Measurements from ENCODE around the gene MAML2. TPM values are rescaled to one million over a fixed set of nuclear protein-coding genes. Genes with fewer than 3 reads are reported as not detected.

Gene MAML2
- total and polyA plus RNA-seq, 2 experiments from 2014 or later, result 1.1 to 8.2 TPM

GRCh38 chr11:96123301-96123700 is 219.7 kb downstream of the MAML2 start:
- no peak for TF ChIP-seq CTCF (IDR thresholded peaks at IDR 0.05; ENCODE audit: low read depth, low read length)
- DNase-seq (ENCODE audit: low read depth in 1 of 2, low spot score in 1 of 2), result no peak
- Histone ChIP-seq H3K27me3 (no peaks in the 10 kb centered on the region), H3K36me3 (no peaks in the 10 kb centered on the region), H3K4me3 (no peak overlapping the region), H3K27ac (no peak overlapping the region), H3K4me1 (ENCODE audit: low read depth) (no peaks in the 10 kb centered on the region), H3K9me3 (ENCODE audit: low read depth) (no peaks in the 10 kb centered on the region)

GRCh38 chr11:96122601-96123074 is 220.4 kb downstream of the MAML2 start:
- no peak for TF ChIP-seq CTCF (IDR thresholded peaks at IDR 0.05; ENCODE audit: low read depth, low read length)
- DNase-seq (ENCODE audit: low read depth in 1 of 2, low spot score in 1 of 2), result no peak
- no peak overlapping the region for H3K4me3 ChIP-seq
- H3K9me3 ChIP-seq (ENCODE audit: low read depth), result no peaks in the 10 kb centered on the region
- no peak overlapping the region for H3K27ac ChIP-seq
- H3K27me3 ChIP-seq, result no peaks in the 10 kb centered on the region
- H3K36me3 ChIP-seq, result no peaks in the 10 kb centered on the region
- no peaks in the 10 kb centered on the region for H3K4me1 ChIP-seq (ENCODE audit: low read depth)

- Histone ChIP-seq H3K27ac (no peak overlapping the region), H3K9me3 (ENCODE audit: low read depth) (no peaks in the 10 kb centered on the region), H3K4me3 (no peak overlapping the region), H3K36me3 (no peaks in the 10 kb centered on the region), H3K4me1 (ENCODE audit: low read depth) (no peaks in the 10 kb centered on the region), H3K27me3 (no peaks in the 10 kb centered on the region)
- TF ChIP-seq CTCF (IDR thresholded peaks at IDR 0.05; ENCODE audit: low read depth, low read length), result no peak
- no peak for DNase-seq (ENCODE audit: low read depth in 1 of 2, low spot score in 1 of 2)
Measured at GRCh38 chr11:96119211-96119610, 223.8 kb downstream of the MAML2 start.

GRCh38 chr11:96116376-96116775 is 226.6 kb downstream of the MAML2 start:
- no peak for DNase-seq (ENCODE audit: low read depth in 1 of 2, low spot score in 1 of 2)
- H3K27ac ChIP-seq, result no peak overlapping the region
- TF ChIP-seq CTCF (IDR thresholded peaks at IDR 0.05; ENCODE audit: low read depth, low read length), result no peak
- H3K4me1 ChIP-seq (ENCODE audit: low read depth), result no peaks in the 10 kb centered on the region
- H3K27me3 ChIP-seq, result no peaks in the 10 kb centered on the region
- no peak overlapping the region for H3K4me3 ChIP-seq
- no peaks in the 10 kb centered on the region for H3K36me3 ChIP-seq
- no peaks in the 10 kb centered on the region for H3K9me3 ChIP-seq (ENCODE audit: low read depth)

GRCh38 chr11:96114178-96115064 is 228.6 kb downstream of the MAML2 start:
- Histone ChIP-seq H3K4me1 (ENCODE audit: low read depth) (no peaks in the 10 kb centered on the region), H3K4me3 (no peak overlapping the region), H3K27me3 (no peaks in the 10 kb centered on the region), H3K27ac (no peak overlapping the region), H3K9me3 (ENCODE audit: low read depth) (no peaks in the 10 kb centered on the region), H3K36me3 (no peaks in the 10 kb centered on the region)
- TF ChIP-seq CTCF (IDR thresholded peaks at IDR 0.05; ENCODE audit: low read depth, low read length), result no peak
- no peak for DNase-seq (ENCODE audit: low read depth in 1 of 2, low spot score in 1 of 2)
